B cell (primary cell): Measurements from ENCODE around the gene PARD3B. TPM values are rescaled to one million over a fixed set of nuclear protein-coding genes. Genes with fewer than 3 reads are reported as not detected.

Experiments
- ATAC-seq: fragments of 200-7000 bp; cut with Tn5 transposase; one replicate; pipeline ENCODE4 v1.10.0; 2021; ENCODE audit warnings: low read depth, mild to moderate bottlenecking, moderate number of reproducible peaks, moderate library complexity
- CTCF ChIA-PET: fragments of 350-600 bp; sonication (Branson Sonifier 250); formaldehyde crosslinking; loops from one replicate; lab custom pipeline; 2021; ENCODE audit warnings: antibody characterized with exemption, inconsistent platforms; lab: Charles Lee
- POLR2A ChIA-PET: fragments of 350-600 bp; sonication (Branson Sonifier 250); formaldehyde crosslinking; loops from one replicate; lab custom pipeline; 2021; ENCODE audit warnings: antibody characterized with exemption; lab: Charles Lee
- DNase-seq: peaks from one replicate; pipeline ENCODE4 v3.0.0; 2013
- H2AFZ ChIP-seq: 2 replicates; pipeline ENCODE4 v1.6.1; 2012; ENCODE audit warnings: mild to moderate bottlenecking, low read depth, low read length; ENCODE audit not compliant: insufficient read depth, poor library complexity, severe bottlenecking
- H3K27ac ChIP-seq, 2 donors: 1 replicate in 1 of 2; 2 replicates in 1 of 2; pipeline ENCODE4 v1.5.1; 2012 to 2013; ENCODE audit warnings: low read length in 2 of 2, mild to moderate bottlenecking in 2 of 2, moderate library complexity in 1 of 2
- H3K27me3 ChIP-seq, 4 experiments: fragments of 200-600 bp in 1 of 4; sonication (generic) in 1 of 4; replicated peaks in 1 of 4; 1 replicate in 2 of 4; 2 replicates in 2 of 4; pipeline versions ENCODE4 v1.6.1 to v1.7.0; 2013 to 2016; ENCODE audit warnings: low read length in 3 of 4, mild to moderate bottlenecking in 2 of 4, mixed read lengths in 1 of 4, moderate library complexity in 1 of 4; ENCODE audit not compliant: insufficient read depth in 4 of 4, control insufficient read depth in 3 of 4; ENCODE audit errors: control extremely low read depth in 1 of 4
- H3K36me3 ChIP-seq, 2 experiments: replicated peaks in 1 of 2; 1 replicate in 1 of 2; 2 replicates in 1 of 2; pipeline versions ENCODE4 v1.6.1 to v1.7.1; 2013; ENCODE audit warnings: low read length in 1 of 2; ENCODE audit not compliant: insufficient read depth in 2 of 2, control insufficient read depth in 1 of 2; ENCODE audit errors: control extremely low read depth in 1 of 2, extremely low read depth in 1 of 2
- H3K4me1 ChIP-seq, 2 donors: fragments of 200-600 bp in 1 of 2; sonication (generic) in 1 of 2; 1 replicate in 1 of 2; 2 replicates in 1 of 2; pipeline versions ENCODE4 v1.5.1 to v1.6.1; 2013 to 2017; ENCODE audit warnings: low read length in 2 of 2; ENCODE audit not compliant: control insufficient read depth in 2 of 2, insufficient read depth in 2 of 2
- H3K4me2 ChIP-seq: replicated peaks from 2 replicates; pipeline ENCODE3; 2012; ENCODE audit warnings: mild to moderate bottlenecking, low read depth, low read length; ENCODE audit not compliant: poor library complexity, severe bottlenecking
- H3K4me3 ChIP-seq, 5 experiments: fragments of 200-600 bp in 1 of 5; sonication (generic) in 1 of 5; 1 replicate in 3 of 5; 2 replicates in 2 of 5; pipeline versions ENCODE4 v1.5.1 to v1.7.0; 2011 to 2016; ENCODE audit warnings: low read length in 4 of 5, mild to moderate bottlenecking in 4 of 5, low read depth in 2 of 5, control low read depth in 1 of 5, moderate library complexity in 1 of 5; ENCODE audit not compliant: insufficient read depth in 1 of 5; ENCODE audit errors: control extremely low read depth in 1 of 5, extremely low read depth in 1 of 5
- H3K79me2 ChIP-seq: fragments of 200-600 bp; sonication (generic); one replicate; pipeline ENCODE4 v1.6.0; 2016; ENCODE audit warnings: low read length; ENCODE audit not compliant: control insufficient read depth, insufficient read depth
- H3K9ac ChIP-seq: fragments of 200-600 bp; sonication (generic); 2 replicates; pipeline ENCODE4 v1.6.1; 2017; ENCODE audit warnings: mild to moderate bottlenecking, low read length, moderate library complexity
- H3K9me3 ChIP-seq, 3 donors: one replicate each; pipeline versions ENCODE4 v1.6.1 to v1.7.1; 2013; ENCODE audit warnings: low read length in 2 of 3; ENCODE audit not compliant: control insufficient read depth in 2 of 3, insufficient read depth in 1 of 3; ENCODE audit errors: control extremely low read depth in 1 of 3
- H4K20me1 ChIP-seq: 2 replicates; pipeline ENCODE4 v1.6.0; 2012; ENCODE audit warnings: mild to moderate bottlenecking, low read length; ENCODE audit not compliant: insufficient read depth, control insufficient read depth, poor library complexity, severe bottlenecking
- H3K27ac Mint-ChIP-seq: one replicate; pipeline ENCODE4 v1.8.0; 2021; ENCODE audit warnings: mixed read lengths
- H3K27me3 Mint-ChIP-seq: one replicate; pipeline ENCODE4 v1.8.0; 2021; ENCODE audit warnings: mixed read lengths
- H3K4me1 Mint-ChIP-seq: one replicate; pipeline ENCODE4 v1.8.0; 2021; ENCODE audit warnings: mixed read lengths
- H3K4me3 Mint-ChIP-seq: one replicate; pipeline ENCODE4 v1.8.0; 2021; ENCODE audit warnings: mixed read lengths
- H3K9me3 Mint-ChIP-seq: one replicate; pipeline ENCODE4 v1.8.0; 2022; ENCODE audit warnings: mixed read lengths; ENCODE audit not compliant: insufficient read depth
- EZH2 ChIP-seq: IDR thresholded peaks from 2 replicates; pipeline ENCODE4 v1.6.1; 2012; ENCODE audit warnings: borderline replicate concordance, low read depth, mild to moderate bottlenecking, moderate library complexity, low read length; ENCODE audit not compliant: insufficient read depth, poor library complexity, severe bottlenecking
- WGBS: methylation state at CpG from one replicate; pipeline ENCODE4 v1.1.5; 2013; ENCODE audit warnings: missing lambda C conversion rate; ENCODE audit not compliant: insufficient coverage; 5-methylcytosine and 5-hydroxymethylcytosine counted together
- intact Hi-C: fragments of 100-400 bp; cut with micrococcal nuclease; formaldehyde crosslinking; loops from one replicate; pipeline ENCODE4 v1.10.0; 2022
- polyA plus RNA-seq: library from polyadenylated mRNA; depleted of rRNA; stranded (reverse); fragments of >200 nt; gene quantifications from 2 replicates; pipeline ENCODE4 v1.2.3, GENCODE V29; 2012
- total RNA-seq, 2 donors: library from RNA; stranded (reverse); fragments of 120-200 nt in 1 of 2; gene quantifications; 1 replicate in 1 of 2; 2 replicates in 1 of 2; pipeline versions ENCODE4 v1.2.3 to v1.2.4, GENCODE V29; 2013 to 2022
- TF ChIP-seq, protein P1 (sequence below): fragments of 200-600 bp; IDR thresholded peaks from one replicate; pipeline ENCODE4 v1.8.0; 2022; ENCODE audit warnings: antibody characterized with exemption, mild to moderate bottlenecking

Gene PARD3B
- total and polyA plus RNA-seq, 2 donors (not counting 1 experiment from before 2014, with no cell fraction given): not detected

DNA sequence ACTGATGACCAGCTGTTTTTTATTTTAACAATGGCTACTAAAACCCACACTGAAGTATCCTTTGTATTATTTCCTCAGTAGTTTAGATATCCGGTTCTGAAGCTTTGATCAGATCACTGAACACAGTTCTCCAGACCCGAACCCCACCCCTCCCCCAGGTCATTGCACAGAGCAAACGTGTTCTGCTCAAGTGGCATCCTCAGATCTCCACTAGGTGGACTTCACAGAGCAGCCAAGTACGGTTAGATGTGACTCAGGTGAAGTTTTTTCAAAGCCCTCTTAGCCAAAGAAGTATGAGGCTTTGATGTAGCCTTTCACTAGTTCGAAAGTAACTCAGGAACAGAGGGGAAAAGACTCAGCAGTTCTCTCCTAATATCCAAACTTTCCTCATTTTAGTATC lies 994.3 kb downstream of the PARD3B start:
- TF ChIP-seq, protein P1, sequence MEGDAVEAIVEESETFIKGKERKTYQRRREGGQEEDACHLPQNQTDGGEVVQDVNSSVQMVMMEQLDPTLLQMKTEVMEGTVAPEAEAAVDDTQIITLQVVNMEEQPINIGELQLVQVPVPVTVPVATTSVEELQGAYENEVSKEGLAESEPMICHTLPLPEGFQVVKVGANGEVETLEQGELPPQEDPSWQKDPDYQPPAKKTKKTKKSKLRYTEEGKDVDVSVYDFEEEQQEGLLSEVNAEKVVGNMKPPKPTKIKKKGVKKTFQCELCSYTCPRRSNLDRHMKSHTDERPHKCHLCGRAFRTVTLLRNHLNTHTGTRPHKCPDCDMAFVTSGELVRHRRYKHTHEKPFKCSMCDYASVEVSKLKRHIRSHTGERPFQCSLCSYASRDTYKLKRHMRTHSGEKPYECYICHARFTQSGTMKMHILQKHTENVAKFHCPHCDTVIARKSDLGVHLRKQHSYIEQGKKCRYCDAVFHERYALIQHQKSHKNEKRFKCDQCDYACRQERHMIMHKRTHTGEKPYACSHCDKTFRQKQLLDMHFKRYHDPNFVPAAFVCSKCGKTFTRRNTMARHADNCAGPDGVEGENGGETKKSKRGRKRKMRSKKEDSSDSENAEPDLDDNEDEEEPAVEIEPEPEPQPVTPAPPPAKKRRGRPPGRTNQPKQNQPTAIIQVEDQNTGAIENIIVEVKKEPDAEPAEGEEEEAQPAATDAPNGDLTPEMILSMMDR: no peak
- TF ChIP-seq EZH2: no peak
- WGBS: no CpG with 5 or more reads among the region's 5 CpGs
- Histone ChIP-seq H3K4me1 (peaks cover 7 to 13% of the 10 kb centered on the region in 2 donors), H3K4me3 (no peak overlapping the region), H4K20me1 (no peaks in the 10 kb centered on the region), H3K9me3 (no peaks in the 10 kb centered on the region), H3K79me2 (no peaks in the 10 kb centered on the region), H3K27me3 (no peaks in the 10 kb centered on the region), H2AFZ (no peak overlapping the region), H3K4me2 (no peak overlapping the region), H3K9ac (no peak overlapping the region), H3K36me3 (no peaks in the 10 kb centered on the region), H3K27ac (no peak overlapping the region)
- ATAC-seq: no peak
- intact Hi-C loops: no loop called here
- Mint-ChIP-seq H3K9me3 (no peaks in the 10 kb centered on the region), H3K27me3 (peaks cover 11% of the 10 kb centered on the region), H3K4me1 (peaks cover 23% of the 10 kb centered on the region), H3K4me3 (no peak overlapping the region), H3K27ac (no peak overlapping the region)
- CTCF ChIA-PET: no interaction called here
- no peak for DNase-seq
- POLR2A ChIA-PET: no interaction called here

DNA sequence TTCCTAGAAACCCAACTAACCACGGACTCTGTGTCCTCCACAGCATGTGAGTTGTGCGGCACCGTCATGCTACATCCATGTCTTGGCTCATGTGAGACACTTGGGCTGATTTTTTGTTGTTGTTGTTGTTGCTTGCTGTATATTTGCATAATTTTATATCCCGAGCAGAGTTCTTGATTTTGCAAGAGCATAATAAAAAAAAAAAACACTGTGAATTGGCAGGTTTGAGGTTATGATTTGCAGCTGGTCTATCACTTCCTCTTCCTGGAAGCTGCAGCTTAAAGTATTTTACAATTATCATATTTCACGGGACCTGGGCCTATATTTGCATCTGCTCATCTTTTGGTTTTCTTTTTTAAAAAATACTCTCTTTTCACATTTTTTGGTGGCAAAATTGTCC lies 994.8 kb downstream of the PARD3B start:
- H3K36me3 ChIP-seq: no peaks in the 10 kb centered on the region
- H3K4me2 ChIP-seq: peak overlapping the region; percentile 24
- 50% methylated on average over 2 of the region's 5 CpGs for WGBS
- no peaks in the 10 kb centered on the region for H3K9me3 Mint-ChIP-seq
- H3K4me1 ChIP-seq: peaks cover 7 to 13% of the 10 kb centered on the region in 2 donors
- H3K27ac ChIP-seq: no peak overlapping the region
- peak overlapping the region; percentile 8 for H3K4me3 Mint-ChIP-seq
- no peak for DNase-seq
- no peak overlapping the region for H3K9ac ChIP-seq
- H3K27me3 ChIP-seq: no peaks in the 10 kb centered on the region
- ChIA-PET CTCF (interaction anchor here (0.6 kb wide), 1 partner anchor 108 kb away, joined by 3 read pairs; no protein-coding TSS in a partner anchor), POLR2A (interaction anchor here (0.6 kb wide), 1 partner anchor 706 kb away, joined by 8 read pairs; no protein-coding TSS in a partner anchor)
- ATAC-seq: no peak
- H3K4me1 Mint-ChIP-seq: peaks cover 21% of the 10 kb centered on the region
- peaks cover 11% of the 10 kb centered on the region for H3K27me3 Mint-ChIP-seq
- no peak overlapping the region for H3K4me3 ChIP-seq
- intact Hi-C loops: no loop called here
- no peaks in the 10 kb centered on the region for H3K9me3 ChIP-seq
- TF ChIP-seq EZH2: no peak
- TF ChIP-seq, protein P1: no peak
- no peaks in the 10 kb centered on the region for H3K79me2 ChIP-seq
- no peaks in the 10 kb centered on the region for H4K20me1 ChIP-seq
- H2AFZ ChIP-seq: no peak overlapping the region
- no peak overlapping the region for H3K27ac Mint-ChIP-seq
